ENCODE results near the gene RHOC.

DNA sequence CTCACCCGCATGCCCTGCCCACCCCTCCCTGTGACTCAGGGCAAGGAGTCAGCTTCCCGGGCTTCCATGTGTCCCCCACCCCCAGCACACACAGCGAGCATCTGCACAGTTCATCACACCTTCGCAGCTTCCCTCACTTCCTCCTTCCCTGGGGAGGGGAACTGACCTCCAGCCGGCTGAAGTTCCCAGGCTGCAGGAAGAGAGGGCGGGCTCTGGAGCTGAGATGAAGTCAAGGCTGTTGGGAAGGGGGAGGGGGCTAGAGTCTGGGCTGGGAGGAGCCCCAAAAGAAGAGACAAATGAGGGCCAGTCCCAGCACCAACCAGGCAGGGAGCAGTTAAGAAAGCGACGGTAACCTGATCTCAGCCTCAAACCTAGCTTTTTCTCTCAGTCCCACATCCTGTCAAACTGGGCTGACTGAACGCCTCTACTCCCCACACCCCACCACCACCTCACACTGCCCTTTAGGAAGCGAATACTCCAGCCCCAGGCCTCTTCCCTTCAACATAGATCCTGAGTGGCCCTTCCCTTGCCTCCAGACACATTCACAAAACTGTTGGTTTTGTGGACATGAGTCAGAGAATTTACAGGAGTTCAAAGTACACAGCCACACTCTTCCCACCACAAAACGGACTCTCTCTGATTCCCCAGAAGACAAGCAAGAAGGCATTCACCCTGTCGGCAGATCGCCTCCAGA lies 1.8 kb downstream of the RHOC start:
- TF ChIP-seq, protein P1, sequence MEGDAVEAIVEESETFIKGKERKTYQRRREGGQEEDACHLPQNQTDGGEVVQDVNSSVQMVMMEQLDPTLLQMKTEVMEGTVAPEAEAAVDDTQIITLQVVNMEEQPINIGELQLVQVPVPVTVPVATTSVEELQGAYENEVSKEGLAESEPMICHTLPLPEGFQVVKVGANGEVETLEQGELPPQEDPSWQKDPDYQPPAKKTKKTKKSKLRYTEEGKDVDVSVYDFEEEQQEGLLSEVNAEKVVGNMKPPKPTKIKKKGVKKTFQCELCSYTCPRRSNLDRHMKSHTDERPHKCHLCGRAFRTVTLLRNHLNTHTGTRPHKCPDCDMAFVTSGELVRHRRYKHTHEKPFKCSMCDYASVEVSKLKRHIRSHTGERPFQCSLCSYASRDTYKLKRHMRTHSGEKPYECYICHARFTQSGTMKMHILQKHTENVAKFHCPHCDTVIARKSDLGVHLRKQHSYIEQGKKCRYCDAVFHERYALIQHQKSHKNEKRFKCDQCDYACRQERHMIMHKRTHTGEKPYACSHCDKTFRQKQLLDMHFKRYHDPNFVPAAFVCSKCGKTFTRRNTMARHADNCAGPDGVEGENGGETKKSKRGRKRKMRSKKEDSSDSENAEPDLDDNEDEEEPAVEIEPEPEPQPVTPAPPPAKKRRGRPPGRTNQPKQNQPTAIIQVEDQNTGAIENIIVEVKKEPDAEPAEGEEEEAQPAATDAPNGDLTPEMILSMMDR (IDR thresholded peaks at IDR 0.05): no peak
- TF ChIP-seq POLR2A (IDR thresholded peaks at IDR 0.05): peak; percentile 47
